Left lung (tissue), 10 donors: ENCODE measurements around the gene RSAD2. TPM values are rescaled to one million over a fixed set of nuclear protein-coding genes. Genes with fewer than 3 reads are reported as not detected.
A peak's percentile ranks its signal among the peaks of the same experiment; 100 is the strongest.

Experiments
- ATAC-seq: fragments of 200-7000 bp; cut with Tn5 transposase; one replicate; pipeline ENCODE4 v1.9.1; 2020; ENCODE audit warnings: moderate library complexity
- DNase-seq, 4 donors: peaks; one replicate each; pipeline ENCODE4 v3.0.0-alpha.2; 2013 to 2020
- H3K27ac ChIP-seq, 2 donors: fragments of 200-600 bp; sonication (generic) in 1 of 2; one replicate each; pipeline versions ENCODE4 v1.5.0 to v1.8.0; 2020 to 2021
- H3K27me3 ChIP-seq, 2 donors: fragments of 200-600 bp; sonication (generic) in 1 of 2; one replicate each; pipeline versions ENCODE4 v1.5.0 to v1.8.0; 2020 to 2021
- H3K36me3 ChIP-seq, 2 donors: fragments of 200-600 bp; sonication (generic) in 1 of 2; one replicate each; pipeline versions ENCODE4 v1.5.0 to v1.8.0; 2020 to 2021
- H3K4me1 ChIP-seq, 2 donors: fragments of 200-600 bp; one replicate each; pipeline ENCODE4 v1.8.0; 2021
- H3K4me3 ChIP-seq, 2 donors: fragments of 200-600 bp; sonication (generic) in 1 of 2; one replicate each; pipeline versions ENCODE4 v1.5.0 to v1.8.0; 2020 to 2021; ENCODE audit warnings: mild to moderate bottlenecking in 1 of 2
- H3K9me3 ChIP-seq, 2 donors: fragments of 200-600 bp; sonication (generic) in 1 of 2; one replicate each; pipeline versions ENCODE4 v1.5.0 to v1.8.0; 2020 to 2021
- intact Hi-C, 2 donors: fragments of 100-400 bp; cut with DNase I; formaldehyde crosslinking; loops; one replicate each; pipeline versions ENCODE4 v1.11.2 to v1.14.2; 2022
- polyA plus RNA-seq, 6 donors: library from polyadenylated mRNA; unstranded; fragments of 120-200 nt; gene quantifications; one replicate each; pipeline ENCODE4 v1.2.1, GENCODE V29; 2013; ENCODE audit not compliant: insufficient read length in 6 of 6
- total RNA-seq, 2 donors: library from RNA; stranded (reverse); fragmentation: NEBNext Ultra II Directional; extraction: Animal tissue kit (Norgen Biotek cat#: 25700); gene quantifications; one replicate each; pipeline ENCODE4 v1.2.1, GENCODE V29; 2021
- TF ChIP-seq, protein P1 (sequence below), 2 donors: fragments of 200-600 bp; sonication (generic) in 1 of 2; IDR thresholded peaks; one replicate each; pipeline versions ENCODE4 v1.5.0 to v1.8.0; 2021; ENCODE audit warnings: antibody characterized with exemption in 2 of 2
- donor health status: DM: no; HTN: yes; CAD: no.
- donor health status: DM: no; HTN: no; CAD: no.

Gene RSAD2
- total and polyA plus RNA-seq, 8 donors = 3.5 to 23.1 (median 4.8) TPM

DNA sequence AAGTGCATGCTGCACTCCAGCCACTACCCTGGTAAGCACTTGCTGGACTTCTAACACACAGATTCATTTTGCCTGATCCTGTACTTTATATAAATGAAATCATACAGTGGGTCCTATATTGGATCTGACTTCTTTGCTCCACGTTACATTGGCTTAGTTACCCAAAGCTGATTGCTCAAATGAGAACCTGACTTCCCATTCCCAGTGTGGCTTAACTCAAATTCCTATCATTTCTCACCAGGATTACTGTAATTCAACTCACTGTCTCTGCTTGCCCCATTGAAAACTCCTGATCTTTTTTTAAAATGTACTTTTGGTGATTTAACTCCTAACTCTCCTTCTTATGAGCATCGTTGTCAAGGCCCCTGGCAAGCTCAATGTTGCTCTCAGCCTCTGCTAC lies 1.4 kb downstream of the RSAD2 start:
- Histone ChIP-seq H3K27ac (no peak overlapping the region), H3K36me3 (peaks cover 0 to 4% of the 10 kb centered on the region in 2 donors), H3K9me3 (no peaks in the 10 kb centered on the region), H3K4me3 (peak overlapping the region in 1 of 2 donors; percentile 56), H3K27me3 (no peaks in the 10 kb centered on the region), H3K4me1 (peaks cover 0 to 34% of the 10 kb centered on the region in 2 donors)
- intact Hi-C loops = no loop called here
- ATAC-seq = no peak
- no peak for DNase-seq
- TF ChIP-seq, protein P1, sequence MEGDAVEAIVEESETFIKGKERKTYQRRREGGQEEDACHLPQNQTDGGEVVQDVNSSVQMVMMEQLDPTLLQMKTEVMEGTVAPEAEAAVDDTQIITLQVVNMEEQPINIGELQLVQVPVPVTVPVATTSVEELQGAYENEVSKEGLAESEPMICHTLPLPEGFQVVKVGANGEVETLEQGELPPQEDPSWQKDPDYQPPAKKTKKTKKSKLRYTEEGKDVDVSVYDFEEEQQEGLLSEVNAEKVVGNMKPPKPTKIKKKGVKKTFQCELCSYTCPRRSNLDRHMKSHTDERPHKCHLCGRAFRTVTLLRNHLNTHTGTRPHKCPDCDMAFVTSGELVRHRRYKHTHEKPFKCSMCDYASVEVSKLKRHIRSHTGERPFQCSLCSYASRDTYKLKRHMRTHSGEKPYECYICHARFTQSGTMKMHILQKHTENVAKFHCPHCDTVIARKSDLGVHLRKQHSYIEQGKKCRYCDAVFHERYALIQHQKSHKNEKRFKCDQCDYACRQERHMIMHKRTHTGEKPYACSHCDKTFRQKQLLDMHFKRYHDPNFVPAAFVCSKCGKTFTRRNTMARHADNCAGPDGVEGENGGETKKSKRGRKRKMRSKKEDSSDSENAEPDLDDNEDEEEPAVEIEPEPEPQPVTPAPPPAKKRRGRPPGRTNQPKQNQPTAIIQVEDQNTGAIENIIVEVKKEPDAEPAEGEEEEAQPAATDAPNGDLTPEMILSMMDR (IDR thresholded peaks at IDR 0.05) = no peak

DNA sequence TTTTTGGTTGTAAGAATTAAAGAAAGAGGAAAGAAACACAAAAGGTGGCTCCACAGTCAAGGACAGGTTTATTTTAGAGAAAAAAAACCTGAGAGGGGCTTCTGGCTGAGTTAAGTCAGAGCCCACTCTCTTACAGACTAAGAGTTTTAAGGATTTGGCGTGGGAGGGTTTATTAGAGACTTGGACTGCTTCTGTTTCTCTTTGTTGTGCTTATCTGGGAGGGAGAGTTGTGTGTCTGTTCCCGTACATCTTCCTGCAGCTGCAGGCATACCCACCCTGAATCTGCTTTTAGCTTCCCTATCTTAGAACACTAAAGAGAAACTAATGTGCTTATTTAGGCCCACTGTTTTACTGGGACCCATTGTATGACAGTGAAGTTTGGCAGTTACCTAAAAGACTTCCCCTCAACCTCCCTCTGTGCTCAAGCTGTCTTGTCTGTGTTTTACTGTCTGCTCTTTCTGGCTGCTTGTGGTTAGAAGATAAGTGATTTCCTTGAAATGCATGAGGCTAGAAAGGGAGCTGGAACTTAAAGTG lies 2.7 kb downstream of the RSAD2 start:
- DNase-seq (no peak), ATAC-seq (no peak)
- peaks cover 0 to 34% of the 10 kb centered on the region in 2 donors for H3K4me1 ChIP-seq
- TF ChIP-seq, protein P1 (IDR thresholded peaks at IDR 0.05) = no peak
- H3K9me3 ChIP-seq = no peaks in the 10 kb centered on the region
- peaks cover 0 to 4% of the 10 kb centered on the region in 2 donors for H3K36me3 ChIP-seq
- intact Hi-C loops = no loop called here
- peak overlapping the region in 1 of 2 donors; percentile 35 for H3K27ac ChIP-seq
- H3K4me3 ChIP-seq = peak overlapping the region in 1 of 2 donors; percentile 56
- H3K27me3 ChIP-seq = no peaks in the 10 kb centered on the region

DNA sequence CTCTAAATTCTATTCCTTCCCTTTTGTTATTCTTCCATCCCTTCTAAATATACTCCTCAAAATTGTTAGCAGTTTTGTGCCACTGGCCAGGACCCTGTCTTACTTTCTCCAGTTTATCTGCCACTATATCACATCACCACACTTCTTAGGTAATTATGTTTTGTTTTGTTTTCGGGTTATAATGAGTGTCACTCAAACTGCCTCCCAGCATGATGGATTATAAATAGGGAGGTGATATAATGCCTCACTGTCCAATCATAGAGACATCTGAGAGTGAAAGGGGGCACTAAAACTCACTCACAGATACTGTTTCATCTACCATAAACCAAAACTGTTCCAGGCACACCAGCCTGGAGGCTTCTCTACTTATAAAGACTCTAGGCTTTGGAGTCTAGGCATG lies 3.5 kb downstream of the RSAD2 start:
- no peaks in the 10 kb centered on the region for H3K9me3 ChIP-seq
- TF ChIP-seq, protein P1 (IDR thresholded peaks at IDR 0.05) = no peak
- H3K4me3 ChIP-seq = no peak overlapping the region
- intact Hi-C loops = no loop called here
- peaks cover 0 to 33% of the 10 kb centered on the region in 2 donors for H3K4me1 ChIP-seq
- ATAC-seq = no peak
- H3K36me3 ChIP-seq = peaks cover 0 to 4% of the 10 kb centered on the region in 2 donors
- no peaks in the 10 kb centered on the region for H3K27me3 ChIP-seq
- no peak overlapping the region for H3K27ac ChIP-seq
- DNase-seq = no peak

DNA sequence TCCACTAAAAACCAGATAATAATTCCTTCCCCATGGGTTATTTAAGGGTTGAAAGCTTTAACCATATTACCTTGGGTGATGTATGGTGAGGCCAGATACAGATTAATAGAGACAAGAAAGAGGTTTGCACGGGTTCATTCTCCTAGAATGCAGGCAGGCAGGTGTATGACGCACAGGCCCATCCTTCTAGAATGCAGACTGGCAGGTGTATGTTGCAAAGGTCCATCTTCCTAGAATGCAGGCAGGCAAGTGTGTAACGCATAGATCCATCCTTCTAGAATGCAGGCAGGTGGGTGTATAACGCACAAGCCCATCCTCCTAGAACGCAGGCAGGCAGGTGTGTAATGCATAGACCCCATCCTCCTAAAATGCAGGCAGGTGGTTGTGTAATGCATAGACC lies 3.9 kb downstream of the RSAD2 start:
- TF ChIP-seq, protein P1 (IDR thresholded peaks at IDR 0.05) = no peak
- no peak overlapping the region for H3K27ac ChIP-seq
- intact Hi-C loops = no loop called here

DNA sequence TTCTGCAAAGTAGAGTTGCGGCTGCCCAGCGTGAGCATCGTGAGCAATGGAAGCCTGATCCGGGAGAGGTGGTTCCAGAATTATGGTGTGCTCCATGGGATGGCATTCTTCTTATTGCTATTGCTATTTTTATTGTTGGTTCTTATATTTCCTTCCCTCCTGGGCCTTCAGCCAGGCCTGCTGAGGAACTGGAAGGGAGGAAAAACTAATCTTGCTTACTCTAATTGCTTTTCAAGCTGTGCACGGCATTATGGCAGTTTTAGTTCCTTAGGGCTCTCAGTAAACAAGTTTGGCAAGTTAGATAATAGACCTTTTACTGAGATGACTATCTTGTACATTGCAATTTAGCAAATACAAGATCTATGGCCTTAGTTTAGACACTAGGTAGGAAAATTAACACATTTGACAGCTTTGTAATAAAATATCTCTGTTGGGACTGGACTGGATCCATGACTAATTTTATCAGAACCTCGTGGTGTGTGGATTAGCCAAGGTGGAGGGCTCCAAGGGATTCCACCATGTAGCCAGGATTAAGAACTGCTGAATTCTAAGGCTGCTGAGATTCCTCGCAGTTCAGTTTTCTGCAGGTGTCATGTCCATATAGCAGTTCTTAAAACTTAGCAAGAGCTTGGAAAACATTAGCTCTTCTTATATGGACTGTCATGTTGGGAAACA lies 6.0 kb downstream of the RSAD2 start:
- peaks cover 0 to 4% of the 10 kb centered on the region in 2 donors for H3K36me3 ChIP-seq
- H3K9me3 ChIP-seq = no peaks in the 10 kb centered on the region
- H3K27me3 ChIP-seq = no peaks in the 10 kb centered on the region
- TF ChIP-seq, protein P1 (IDR thresholded peaks at IDR 0.05) = no peak
- peaks cover 0 to 11% of the 10 kb centered on the region in 2 donors for H3K4me1 ChIP-seq
- no peak overlapping the region for H3K4me3 ChIP-seq
- DNase-seq (peak in 2 of 4 donors; percentile 62 to 81), ATAC-seq (no peak)
- intact Hi-C loops = no loop called here
- H3K27ac ChIP-seq = no peak overlapping the region

More for the DNA sequence above, 3.9 kb downstream of the RSAD2 start:
- ATAC-seq (no peak), DNase-seq (no peak)
- Histone ChIP-seq H3K36me3 (peaks cover 0 to 4% of the 10 kb centered on the region in 2 donors), H3K9me3 (no peaks in the 10 kb centered on the region), H3K4me1 (peaks cover 0 to 28% of the 10 kb centered on the region in 2 donors), H3K27me3 (no peaks in the 10 kb centered on the region), H3K4me3 (no peak overlapping the region)
